GM12801 (cell line): Measurements from ENCODE around the gene GIMAP4.

Experiments
- TF ChIP-seq, protein P1 (sequence below): IDR thresholded peaks from one replicate; pipeline ENCODE4 v1.5.1; 2011; ENCODE audit warnings: control low read depth; ENCODE audit not compliant: insufficient read length; ENCODE audit errors: extremely low read depth

Gene GIMAP4

DNA sequence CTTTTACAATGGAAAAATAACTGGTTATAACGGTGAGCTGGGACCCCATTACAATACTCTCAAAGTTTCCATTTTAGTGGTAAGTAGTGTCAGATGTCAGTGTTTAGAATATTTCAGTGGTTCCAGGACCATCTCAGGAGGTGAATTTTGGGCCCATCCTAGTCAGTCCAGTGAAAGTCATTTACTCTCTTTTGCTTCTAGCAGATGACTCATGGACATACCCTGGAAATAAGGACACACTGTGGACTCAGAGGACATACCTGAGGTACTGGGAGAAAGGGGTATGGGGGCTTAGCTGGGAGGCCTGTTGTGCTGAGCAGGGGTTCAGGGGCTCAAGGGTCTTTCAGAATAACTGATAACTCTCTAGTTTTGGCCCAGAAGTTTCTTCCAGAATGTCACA is 618 bp upstream of the GIMAP4 start:
- TF ChIP-seq, protein P1, sequence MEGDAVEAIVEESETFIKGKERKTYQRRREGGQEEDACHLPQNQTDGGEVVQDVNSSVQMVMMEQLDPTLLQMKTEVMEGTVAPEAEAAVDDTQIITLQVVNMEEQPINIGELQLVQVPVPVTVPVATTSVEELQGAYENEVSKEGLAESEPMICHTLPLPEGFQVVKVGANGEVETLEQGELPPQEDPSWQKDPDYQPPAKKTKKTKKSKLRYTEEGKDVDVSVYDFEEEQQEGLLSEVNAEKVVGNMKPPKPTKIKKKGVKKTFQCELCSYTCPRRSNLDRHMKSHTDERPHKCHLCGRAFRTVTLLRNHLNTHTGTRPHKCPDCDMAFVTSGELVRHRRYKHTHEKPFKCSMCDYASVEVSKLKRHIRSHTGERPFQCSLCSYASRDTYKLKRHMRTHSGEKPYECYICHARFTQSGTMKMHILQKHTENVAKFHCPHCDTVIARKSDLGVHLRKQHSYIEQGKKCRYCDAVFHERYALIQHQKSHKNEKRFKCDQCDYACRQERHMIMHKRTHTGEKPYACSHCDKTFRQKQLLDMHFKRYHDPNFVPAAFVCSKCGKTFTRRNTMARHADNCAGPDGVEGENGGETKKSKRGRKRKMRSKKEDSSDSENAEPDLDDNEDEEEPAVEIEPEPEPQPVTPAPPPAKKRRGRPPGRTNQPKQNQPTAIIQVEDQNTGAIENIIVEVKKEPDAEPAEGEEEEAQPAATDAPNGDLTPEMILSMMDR: no peak

DNA sequence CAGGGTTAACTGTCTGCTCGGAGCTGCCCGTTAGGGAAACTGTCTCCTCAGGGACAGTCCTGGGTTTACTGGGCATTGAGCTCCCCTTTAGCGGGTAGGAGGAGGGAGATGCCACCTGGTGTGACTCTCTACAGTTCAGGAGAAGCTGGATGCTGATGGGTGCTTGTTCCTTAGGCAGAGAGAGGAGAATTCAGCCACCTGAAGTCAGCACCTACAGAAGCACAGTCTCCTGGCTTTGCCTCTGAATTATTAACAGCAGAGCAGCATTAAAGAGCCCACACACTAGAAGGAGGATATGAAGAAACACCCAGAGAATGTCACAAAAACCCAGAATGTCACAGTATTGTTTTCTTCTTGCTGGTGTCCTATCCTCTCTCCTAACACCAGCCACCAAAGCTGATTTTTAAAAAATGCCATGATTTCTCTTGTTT is 696 bp downstream of the GIMAP4 start:
- TF ChIP-seq, protein P1: no peak

DNA sequence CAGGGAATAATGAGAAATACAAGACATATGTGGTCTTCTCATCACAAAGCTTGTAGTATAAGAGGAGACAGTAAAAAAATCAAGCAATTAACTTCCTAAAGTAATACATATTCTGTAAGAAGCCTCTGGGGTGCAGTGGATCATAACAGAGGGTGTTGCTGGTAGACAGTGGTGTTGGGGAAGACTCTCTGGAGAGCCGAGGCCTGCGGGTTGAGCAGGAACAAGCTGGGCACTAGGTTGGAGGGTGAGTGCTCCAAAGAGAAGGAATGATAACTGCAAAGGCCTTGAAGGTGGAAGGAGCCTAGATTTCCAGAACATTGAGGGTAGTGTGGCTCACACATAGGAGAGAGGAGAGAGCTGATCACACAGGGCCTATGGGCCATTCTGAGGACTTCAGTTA is 1.5 kb downstream of the GIMAP4 start:
- TF ChIP-seq, protein P1: no peak

DNA sequence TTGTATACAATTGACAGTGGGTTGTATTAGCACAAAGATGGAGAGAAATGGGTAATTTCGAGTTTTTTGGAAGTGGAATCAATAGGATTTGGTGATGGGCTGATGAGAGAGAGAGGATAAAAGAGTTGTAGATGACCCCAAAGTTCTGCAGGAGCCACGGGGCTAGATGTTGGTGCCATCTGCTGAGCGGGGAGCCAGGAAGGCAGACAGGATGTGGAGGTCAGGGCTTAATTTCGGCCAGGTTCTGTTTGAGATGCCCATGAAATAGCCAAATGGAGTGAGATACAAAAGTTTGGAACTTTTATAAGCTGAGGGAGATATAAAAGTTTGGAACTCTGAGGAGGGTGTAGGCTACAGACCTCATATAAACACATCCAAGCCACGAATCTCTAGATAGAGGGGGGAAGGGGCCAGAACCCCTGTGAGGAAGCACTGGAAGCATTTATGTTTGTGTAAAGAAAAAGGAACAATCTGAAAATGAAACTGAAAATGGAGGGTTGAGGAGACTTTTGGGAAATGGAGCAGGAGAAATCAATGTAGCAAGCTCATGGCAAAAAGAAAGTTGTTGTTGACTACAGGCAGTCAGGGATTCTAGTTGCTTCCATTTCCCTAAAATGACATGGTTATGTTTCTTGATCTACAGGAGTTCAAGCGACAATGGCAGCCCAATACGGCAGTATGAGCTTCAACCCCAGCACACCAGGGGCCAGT is 2.2 kb downstream of the GIMAP4 start:
- TF ChIP-seq, protein P1: no peak

DNA sequence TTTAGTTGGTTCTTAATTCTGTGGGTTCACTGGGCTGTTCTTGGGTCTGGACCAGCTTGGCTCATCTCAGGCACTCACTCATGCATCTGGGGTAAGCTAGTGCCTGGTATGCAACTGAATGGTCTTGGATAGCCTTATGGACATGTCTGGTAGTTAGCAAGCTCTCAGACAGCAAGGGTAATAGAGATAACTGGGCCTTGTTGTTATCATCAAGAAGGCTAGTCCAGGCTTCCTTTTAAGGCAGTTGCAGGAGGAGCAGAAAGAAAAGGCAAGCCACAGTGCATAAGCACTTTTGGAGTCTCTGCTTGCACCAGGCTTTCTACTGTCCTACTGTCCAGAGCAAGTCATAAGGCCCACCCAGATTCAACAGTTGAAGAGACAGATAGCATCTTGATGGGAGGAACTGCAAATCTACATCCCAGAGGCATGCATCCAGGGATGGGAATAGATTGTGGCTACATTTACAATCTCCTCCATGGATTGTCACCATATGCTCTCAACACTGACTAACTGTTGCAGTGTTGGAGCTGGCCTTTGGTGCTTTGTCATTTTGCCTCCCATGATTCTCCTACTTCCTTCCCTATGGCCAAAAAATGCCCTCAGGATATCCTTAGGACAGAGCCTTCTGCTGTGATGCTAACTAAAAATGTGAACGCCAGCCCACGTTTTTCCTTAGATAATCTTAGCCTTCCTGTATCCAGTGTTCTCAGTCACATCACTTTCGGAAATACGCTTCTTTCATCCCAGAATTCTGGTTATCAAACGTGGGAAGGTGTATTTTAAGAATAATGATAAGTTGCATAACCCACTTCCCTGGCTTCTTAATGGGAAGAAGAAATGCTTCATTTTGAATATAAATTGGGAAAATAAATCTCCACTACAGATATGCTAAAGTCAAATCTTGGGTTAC is 3.6 kb downstream of the GIMAP4 start:
- TF ChIP-seq, protein P1: no peak

DNA sequence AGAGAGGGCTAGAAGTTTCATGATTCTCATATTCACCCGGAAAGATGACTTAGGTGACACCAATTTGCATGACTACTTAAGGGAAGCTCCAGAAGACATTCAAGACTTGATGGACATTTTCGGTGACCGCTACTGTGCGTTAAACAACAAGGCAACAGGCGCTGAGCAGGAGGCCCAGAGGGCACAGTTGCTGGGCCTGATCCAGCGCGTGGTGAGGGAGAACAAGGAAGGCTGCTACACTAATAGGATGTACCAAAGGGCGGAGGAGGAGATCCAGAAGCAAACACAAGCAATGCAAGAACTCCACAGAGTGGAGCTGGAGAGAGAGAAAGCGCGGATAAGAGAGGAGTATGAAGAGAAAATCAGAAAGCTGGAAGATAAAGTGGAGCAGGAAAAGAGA is 5.3 kb downstream of the GIMAP4 start:
- TF ChIP-seq, protein P1: no peak

DNA sequence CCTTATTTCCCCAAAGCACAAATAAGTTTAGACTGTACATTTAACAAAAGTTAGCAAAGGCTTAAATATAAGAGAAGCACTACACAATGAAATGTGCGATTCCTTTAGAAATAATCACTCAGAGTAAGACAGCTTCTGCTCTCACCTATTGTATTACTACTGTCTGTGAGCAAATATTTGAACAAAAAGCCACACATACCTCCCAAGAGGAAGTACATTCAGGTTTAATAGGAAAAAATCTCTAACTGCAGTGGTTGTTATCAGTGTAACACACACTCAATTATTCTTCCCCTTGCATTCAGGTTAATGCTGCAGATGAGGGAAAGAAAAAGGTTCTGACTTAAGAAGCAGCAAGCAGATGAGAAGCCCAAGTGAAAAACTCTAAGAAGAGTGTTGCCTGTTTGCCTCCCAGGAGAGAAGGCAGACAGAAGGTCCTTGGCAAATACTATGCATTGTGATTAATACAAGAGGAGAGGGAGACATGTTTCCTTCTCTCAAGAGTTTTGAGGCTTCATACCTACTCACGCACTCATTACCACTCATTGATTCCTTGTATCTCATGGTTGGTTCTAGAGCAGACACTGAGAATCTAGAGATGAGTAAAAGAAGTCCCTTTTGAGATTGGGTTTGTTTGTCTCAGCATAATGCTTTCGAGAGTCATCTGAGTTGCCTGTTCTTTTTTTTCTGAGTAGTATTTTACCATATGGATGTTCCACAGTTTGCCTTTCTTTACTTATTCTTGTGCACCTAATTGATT is 13.6 kb downstream of the GIMAP4 start:
- TF ChIP-seq, protein P1: no peak
